Activated CD8-positive, alpha-beta memory T cell treated with anti-CD3 and anti-CD28 coated beads, Interleukin-2, amount 50 U/mL, for 24 hours (primary cell): ENCODE measurements around the gene LRG1.

Source experiments
- DNase-seq: peaks from one replicate; pipeline ENCODE4 v3.0.0-alpha.2; 2020; ENCODE audit errors: extremely low read depth

The LRG1 gene

DNA sequence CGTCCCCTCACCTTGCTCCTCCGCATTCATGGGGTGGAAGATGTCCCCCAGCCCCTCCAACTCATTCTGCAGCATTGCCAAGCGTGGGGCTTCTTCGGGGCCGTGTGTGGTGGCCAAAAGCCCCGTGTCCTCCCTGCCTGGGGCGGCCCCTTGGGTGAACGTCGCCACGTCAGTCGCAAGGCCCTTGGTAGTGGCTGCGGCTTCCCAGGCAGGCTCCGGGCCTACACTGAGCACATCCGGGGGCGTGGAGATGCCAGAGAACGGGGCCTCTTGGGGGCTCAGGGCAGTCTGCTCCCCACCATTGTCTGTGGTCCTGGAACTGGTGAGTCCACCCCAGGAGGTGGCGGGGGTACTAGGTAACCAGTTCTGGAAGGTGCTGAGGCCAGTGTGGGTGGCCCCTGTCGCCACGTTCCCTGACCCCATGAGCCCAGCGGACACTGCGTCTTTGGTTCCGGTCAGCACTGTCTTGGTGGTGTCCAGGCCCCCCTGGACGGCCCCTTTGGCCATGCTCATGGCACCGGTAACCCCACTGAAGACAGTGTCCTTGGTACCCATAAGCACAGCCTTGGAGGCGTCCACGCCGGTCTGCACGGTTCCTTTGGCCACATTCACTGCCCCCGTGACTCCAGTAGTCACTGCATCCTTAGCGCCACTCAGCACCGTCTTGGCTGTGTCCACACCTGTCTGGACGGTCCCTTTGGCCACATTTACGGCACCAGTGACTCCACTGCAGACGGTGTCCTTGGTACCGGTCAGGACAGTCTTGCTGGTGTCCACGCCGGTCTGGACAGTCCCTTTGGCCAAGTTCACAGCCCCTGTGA, 29.2 kb downstream of the LRG1 start:
- DNase-seq, result no peak

DNA sequence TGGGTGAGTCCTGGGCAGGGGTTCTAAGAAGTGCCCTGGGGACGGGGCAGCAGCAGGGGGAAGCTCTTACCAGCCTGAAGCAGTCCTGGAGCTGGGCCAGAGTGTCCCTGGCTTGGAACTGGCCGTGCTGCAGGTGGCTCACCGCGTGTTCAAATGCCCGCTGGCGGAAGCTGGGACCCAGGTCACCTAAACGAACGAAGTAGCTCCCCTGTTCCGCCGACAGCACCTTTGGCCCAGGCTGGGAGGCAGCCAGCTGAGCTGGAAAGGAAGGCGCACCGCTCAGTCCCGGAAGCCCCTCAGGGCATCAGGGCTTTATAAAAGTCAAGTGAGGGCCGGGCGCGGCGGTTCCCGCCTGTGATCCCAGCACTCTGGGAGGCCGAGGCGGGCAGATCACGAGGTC, 31.1 kb downstream of the LRG1 start:
- DNase-seq, result no peak

DNA sequence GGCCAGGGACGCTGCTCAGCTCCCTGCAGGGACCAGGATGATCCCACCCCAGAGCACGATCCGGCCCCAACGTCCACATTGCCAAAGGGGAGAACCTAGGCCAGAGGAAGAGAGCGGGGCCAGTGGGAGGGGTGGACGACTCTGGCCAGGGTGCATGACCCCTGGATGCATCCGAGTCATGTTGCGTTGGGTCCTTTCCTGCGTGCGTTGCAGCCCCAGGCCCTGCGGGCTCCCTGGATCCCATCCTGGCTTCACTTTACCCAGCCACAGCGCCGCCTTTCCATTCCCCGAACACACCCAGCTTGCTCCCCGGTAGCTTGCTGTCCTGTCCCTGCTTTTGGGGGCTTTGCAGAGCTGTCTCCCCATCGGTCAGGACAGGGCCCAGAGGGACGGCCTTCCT, 32.0 kb downstream of the LRG1 start:
- no peak for DNase-seq

- DNase-seq, result no peak
Measured at GRCh38 chr19:4507150-4507452, 32.7 kb downstream of the LRG1 start.

GRCh38 chr19:4506449-4507149, 33.2 kb downstream of the LRG1 start:
- no peak for DNase-seq

DNA sequence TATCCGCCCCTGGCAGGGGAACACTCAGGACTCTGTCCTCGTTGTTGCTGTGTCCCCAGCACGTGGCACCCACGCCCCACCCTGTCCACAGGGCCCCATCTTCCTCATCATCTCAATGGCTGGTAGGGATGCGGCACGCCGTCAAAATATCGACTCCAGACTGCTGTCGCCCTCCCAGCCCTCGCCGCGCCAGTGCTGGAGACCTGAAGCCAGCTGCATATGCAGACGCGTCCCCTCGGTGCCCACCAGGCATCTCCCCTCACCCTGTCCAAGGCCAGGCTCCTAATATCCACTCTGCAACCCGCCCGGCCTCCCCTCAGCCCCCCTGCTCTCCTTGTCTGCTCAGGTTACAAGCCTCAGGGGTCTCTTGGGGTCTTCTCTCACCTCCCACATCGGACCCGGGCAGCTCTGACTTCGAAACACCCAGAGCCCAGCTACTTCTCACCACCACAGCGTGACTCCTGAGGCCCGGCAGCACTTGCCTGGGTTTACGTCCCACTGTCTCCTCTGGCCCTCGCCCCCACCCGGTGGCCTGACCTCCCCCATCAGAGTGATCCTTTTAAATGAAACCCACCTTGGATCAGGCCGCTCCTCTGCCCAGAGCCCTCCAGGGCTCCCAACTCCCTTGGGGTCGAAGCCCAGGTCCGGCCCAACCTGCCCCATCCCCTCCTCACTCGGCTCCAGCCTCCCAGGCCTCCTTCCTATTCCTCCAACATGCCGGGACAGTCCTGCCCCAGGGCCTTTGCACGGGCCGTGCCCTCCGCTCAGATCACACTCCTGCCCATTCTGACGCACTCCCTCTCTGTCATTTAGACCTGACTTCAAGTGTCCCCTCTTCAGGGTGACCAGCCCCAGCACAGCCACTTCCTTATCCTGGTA, 34.0 kb downstream of the LRG1 start:
- no peak for DNase-seq

DNA sequence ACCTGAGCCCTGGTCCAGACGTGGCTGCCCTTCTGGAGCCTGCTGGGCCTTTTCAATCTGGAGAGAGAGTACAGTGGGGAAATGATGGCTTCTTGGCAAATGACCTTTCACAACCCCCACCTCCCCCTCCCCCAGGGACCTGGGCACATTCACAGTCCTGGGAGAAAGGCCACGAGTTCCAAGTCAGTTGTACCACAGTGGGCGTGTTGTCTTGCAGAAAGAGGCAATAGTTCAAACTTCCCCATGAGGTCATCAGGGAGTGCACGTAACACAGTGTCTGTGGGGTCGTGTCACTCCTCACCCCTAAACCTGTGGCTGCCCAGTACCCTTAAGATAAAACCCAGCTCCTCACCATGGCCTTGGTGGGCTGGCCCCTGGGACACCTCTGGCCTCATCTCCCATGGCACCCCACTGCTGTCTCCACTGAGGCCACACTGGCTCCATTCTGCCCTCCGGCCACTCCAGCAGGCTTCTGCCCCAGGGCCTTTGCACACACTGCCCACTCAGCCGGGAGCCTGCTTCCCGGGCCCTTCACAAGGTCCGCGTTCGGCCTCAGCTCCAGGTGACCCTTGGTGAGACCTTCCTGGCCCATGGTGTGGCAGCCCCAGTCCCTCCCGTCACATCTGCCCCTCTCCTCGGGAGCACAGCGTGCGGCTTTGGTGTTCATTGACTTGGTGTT, 34.8 kb downstream of the LRG1 start:
- no peak for DNase-seq

GRCh38 chr19:4504297-4504701, 35.5 kb downstream of the LRG1 start:
- no peak for DNase-seq

DNA sequence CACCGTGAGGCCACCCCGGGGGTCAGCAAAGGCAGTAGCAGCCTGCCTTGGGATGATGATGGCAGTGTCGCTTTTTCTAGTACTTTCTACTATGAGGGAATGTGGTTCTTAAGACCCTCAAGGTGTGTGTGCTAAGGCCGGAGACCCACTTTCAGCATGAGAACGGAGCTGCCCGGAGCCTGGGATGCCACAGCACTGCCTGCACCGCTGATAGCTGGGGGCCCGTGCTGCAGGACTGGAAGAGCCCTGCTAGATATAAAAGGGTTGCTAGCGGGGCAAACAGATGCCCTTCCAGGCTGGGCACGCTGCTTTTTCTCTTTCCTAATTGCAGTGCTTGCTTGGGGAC, 36.0 kb downstream of the LRG1 start:
- DNase-seq, result no peak

DNA sequence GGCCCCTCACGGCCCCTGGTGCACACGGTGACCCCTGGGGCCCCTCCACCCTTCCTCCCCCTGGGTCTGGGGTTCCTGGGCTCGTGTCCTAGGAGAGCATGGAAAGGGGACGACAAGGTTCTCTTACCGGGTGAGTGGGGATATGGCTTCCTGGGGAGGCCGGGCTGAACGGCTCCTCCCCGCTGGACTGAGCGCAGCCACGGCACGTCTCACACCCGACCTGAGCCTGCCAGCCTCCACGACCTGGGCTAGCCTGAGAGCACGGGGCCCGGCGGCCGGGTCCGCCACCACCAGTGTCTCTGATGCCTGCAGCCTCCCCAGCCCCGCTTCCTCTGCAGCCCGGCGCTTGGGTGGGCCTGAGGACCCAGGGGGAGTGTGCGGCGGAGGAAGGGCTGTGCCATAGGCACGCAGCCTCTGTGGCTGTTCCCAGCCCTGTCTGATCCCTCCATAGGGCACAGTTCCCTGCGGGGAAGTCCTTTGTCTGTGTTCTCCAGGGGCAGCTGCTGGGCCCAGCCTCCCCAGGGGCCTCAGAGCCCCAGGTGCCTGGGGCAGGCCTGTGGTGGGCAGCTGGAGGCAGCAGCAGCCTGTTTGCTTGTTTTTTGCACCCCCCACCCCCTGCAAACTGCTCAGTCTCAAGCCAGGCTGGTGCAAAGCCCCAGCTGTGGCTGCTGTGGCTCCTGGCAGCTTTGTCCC, 36.6 kb downstream of the LRG1 start:
- DNase-seq, result no peak

DNA sequence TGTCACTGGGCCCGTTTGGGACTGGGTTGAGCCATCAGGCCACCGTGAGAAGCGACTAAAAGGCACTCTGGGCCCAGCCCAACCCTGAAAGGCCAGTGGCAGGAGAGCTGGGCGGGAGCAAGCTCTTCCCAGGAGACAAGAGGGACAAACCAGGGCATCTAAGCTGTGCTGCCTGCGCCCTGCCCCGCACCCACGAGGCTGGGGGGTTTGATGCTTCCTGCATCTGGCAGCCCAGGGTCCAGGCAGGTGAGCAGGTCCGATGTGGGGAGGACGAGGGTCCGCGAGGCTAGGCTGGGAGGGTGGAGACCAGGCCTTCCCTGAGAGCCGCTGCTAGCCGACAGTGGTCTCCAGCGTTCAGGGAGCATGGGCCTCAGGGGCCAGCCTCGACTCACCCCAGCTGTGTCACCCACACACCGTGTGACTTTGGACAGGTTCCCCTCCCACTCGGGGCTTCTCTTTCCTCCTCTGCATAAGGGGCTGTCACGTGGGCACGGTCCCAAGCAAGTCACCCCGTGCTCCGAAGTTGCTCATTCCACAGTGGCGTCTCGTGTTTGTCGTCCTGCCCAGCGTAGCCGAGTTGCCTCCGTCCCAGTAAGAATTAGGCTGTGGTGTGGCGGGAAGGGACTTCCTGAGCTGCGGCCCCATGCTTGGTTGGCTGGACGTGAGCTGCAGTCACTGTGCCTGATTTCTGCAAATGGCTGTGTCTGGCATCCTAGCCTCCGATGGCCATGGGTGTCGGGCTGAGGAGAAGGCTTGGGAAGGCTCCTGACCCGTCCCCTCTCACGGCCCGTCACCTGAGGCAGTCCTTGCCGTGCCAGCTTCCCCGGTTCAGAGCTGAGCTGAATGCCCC, 37.3 kb downstream of the LRG1 start:
- DNase-seq, result no peak

DNA sequence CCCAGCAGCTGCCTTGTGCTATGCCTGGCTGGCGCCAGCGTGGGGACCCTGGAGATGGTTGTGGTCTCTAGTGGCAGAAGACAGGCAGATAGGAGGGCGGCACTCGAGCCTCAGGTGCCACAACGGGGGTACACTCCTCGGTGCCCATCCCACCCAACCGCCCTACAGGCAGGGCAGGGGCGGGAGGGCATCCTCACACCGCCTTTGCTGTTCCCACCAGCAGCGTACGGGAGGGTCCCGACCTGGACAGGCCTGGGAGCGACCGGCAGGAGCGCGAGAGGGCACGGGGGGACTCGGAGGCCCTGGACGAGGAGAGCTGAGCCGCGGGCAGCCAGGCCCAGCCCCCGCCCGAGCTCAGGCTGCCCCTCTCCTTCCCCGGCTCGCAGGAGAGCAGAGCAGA, 38.1 kb downstream of the LRG1 start:
- DNase-seq, result no peak

- DNase-seq, result no peak
Measured at GRCh38 chr19:4500841-4501591, 38.8 kb downstream of the LRG1 start.

DNA sequence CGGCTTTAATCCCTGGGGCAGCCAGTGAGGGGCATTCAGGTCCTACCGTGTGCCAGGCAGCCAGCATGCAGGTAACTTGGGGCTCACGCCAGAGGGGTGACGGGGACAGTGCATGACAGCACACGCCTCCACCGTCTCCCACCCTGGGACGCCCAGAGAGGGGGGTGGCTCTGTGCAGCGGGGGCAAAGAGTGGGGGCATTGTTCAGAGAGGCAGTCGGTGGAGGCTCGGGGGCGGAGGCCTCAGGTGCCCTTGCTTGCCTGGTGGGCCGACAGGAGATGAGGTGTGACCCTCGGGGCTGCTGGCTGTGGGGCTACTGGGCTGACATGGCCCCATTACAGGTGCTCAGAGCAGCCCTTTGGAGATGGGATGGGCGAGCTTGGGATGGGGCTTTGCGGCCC, 40.0 kb downstream of the LRG1 start:
- DNase-seq, result no peak

GRCh38 chr19:4499318-4499717, 40.5 kb downstream of the LRG1 start:
- no peak for DNase-seq

DNA sequence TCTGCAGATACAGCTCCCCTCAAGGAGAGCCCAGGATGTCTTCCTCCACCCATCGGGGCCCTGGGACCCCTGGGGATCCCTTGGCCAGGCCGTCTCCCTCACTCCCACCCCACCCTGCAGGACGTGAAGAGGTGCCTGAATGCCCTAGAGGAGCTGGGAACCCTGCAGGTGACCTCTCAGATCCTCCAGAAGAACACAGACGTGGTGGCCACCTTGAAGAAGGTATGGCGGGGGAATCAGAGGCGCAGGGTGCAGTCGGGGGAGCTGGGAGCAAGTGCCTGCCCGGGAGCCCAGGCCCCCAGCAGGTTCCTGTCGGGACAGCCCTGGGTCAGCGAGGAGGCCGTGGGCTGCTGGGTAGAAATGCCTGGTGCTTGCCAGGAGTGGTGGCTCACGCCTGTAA, 41.1 kb downstream of the LRG1 start:
- DNase-seq, result no peak

GRCh38 chr19:4497770-4498389, 42.0 kb downstream of the LRG1 start:
- no peak for DNase-seq

DNA sequence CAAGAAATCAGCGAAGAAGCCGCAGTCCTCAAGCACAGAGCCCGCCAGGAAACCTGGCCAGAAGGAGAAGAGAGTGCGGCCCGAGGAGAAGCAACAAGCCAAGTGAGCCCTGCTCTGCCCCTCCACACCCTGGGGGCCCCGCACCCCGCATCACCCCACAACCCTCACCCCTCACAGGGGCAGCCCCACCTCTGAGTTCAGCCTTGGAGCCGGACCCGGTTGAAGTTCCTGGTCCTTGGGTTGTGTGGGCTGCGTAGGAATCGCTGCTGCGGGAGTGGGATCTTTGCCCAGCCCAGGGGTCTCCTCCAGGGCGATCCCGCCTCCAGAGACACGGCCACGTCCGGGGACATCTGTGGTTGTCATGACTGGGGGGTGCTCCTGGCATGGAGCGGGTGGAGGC, 43.5 kb downstream of the LRG1 start:
- DNase-seq, result no peak

DNA sequence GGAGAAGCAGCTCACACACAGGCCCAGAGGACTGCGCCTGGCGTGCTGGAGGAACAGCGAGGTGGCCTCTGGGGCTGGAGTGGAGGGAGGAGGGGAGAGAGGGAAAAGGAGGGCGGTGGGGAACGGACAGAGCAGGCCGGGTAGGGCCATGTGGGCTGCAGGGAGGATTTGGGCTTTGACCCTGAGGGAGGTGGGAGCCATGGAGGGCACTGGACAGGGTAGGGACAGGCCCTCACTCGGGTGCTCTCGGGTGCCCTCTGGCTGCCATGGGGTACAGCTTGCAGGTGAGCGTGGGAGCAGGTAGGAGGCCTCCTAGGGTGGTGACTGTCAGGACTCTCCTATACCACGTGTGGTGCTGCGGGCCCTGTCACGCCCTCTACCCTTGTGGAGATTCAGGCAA, 44.4 kb downstream of the LRG1 start:
- DNase-seq, result no peak

DNA sequence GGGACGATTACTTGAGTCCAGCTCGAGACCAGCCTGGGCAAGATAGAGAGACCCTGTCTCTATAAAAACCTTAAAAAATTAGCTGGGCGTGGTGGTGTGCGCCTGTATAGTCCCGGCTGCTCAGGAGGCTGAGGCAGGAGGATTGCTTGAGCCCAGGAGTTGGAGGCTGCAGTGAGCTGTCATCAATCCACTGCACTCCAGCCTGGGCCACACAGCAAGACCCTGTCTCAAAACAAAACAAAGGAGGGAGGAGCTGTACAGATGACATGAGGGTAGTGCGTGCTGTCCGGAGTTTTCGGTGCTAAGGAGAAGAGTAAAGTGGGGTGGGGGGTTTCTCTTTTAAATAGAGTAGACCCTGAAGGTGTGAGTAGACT, 45.2 kb downstream of the LRG1 start:
- no peak for DNase-seq
